Panc1 (cell line): ENCODE data around the gene SLC23A3. TPM values are rescaled to one million over a fixed set of nuclear protein-coding genes. Genes with fewer than 3 reads are reported as not detected.

Experiments used
- ATAC-seq: fragments of 200-7000 bp; cut with Tn5 transposase; 2 replicates; pipeline ENCODE4 v1.9.1; 2020; ENCODE audit warnings: mild to moderate bottlenecking, moderate library complexity
- BruUV-seq: library from RNA; stranded (reverse); fragments of 400-500 nt; replicated peaks from 2 replicates; lab custom pipeline; 2021; lab: Mats Ljungman, UMichigan
- CTCF ChIA-PET: fragments of 300-600 bp; sonication (Branson Sonifier 250); formaldehyde crosslinking; loops from one replicate; lab custom pipeline; 2022; ENCODE audit warnings: antibody characterized with exemption; lab: Charles Lee
- POLR2A ChIA-PET: fragments of 300-600 bp; sonication (Branson Sonifier 250); formaldehyde crosslinking; loops from one replicate; lab custom pipeline; 2022; ENCODE audit warnings: antibody characterized with exemption; lab: Charles Lee
- DNase-seq: peaks from one replicate; pipeline ENCODE4 v3.0.0-alpha.2; 2010; ENCODE audit warnings: low read depth, low spot score
- H3K27ac ChIP-seq: 2 replicates; pipeline ENCODE4 v1.5.1; 2011; ENCODE audit warnings: mild to moderate bottlenecking, low read length, inconsistent platforms
- H3K27me3 ChIP-seq: fragments of 200-500 bp; sonication (Bioruptor generic); 2 replicates; pipeline ENCODE4 v1.6.0; 2014; ENCODE audit warnings: low read length, inconsistent platforms; ENCODE audit not compliant: control insufficient read depth, insufficient read depth
- H3K36me3 ChIP-seq: fragments of 200-500 bp; sonication (Bioruptor generic); 2 replicates; pipeline ENCODE4 v1.5.1; 2014; ENCODE audit warnings: inconsistent platforms, mild to moderate bottlenecking, low read length, moderate library complexity; ENCODE audit not compliant: control insufficient read depth, insufficient read depth
- H3K4me1 ChIP-seq: 2 replicates; pipeline ENCODE4 v1.5.1; 2011; ENCODE audit warnings: inconsistent platforms, mild to moderate bottlenecking, low read length, moderate library complexity; ENCODE audit not compliant: control insufficient read depth, insufficient read depth
- H3K4me3 ChIP-seq, 2 experiments: 2 replicates each; pipeline ENCODE4 v1.5.1; 2011 to 2012; ENCODE audit warnings: low read depth in 2 of 2, low read length in 2 of 2, mild to moderate bottlenecking in 2 of 2, inconsistent platforms in 1 of 2, moderate library complexity in 1 of 2
- H3K9me3 ChIP-seq: fragments of 200-500 bp; sonication (Bioruptor generic); 2 replicates; pipeline ENCODE4 v1.5.1; 2014; ENCODE audit warnings: low read depth, mild to moderate bottlenecking, inconsistent platforms, low read length, moderate library complexity; ENCODE audit not compliant: control insufficient read depth, insufficient read depth
- CTCF ChIP-seq: fragments of 450-650 bp; IDR thresholded peaks from 2 replicates; pipeline ENCODE4 v1.5.1; 2017; ENCODE audit warnings: mild to moderate bottlenecking
- POLR2AphosphoS5 ChIP-seq: IDR thresholded peaks from 2 replicates; pipeline ENCODE4 v1.6.1; 2012; ENCODE audit warnings: mild to moderate bottlenecking, low read depth, low read length, moderate library complexity
- REST ChIP-seq, 2 experiments: IDR thresholded peaks; 2 replicates each; pipeline ENCODE4 v1.6.1; 2011 to 2012; ENCODE audit warnings: low read depth in 2 of 2, control low read depth in 1 of 2, low read length in 1 of 2, mild to moderate bottlenecking in 1 of 2, moderate library complexity in 1 of 2; ENCODE audit not compliant: insufficient read depth in 1 of 2
- SIN3A ChIP-seq: IDR thresholded peaks from 2 replicates; pipeline ENCODE4 v1.6.1; 2012; ENCODE audit warnings: low read depth, mild to moderate bottlenecking, low read length, moderate library complexity, borderline replicate concordance; ENCODE audit not compliant: insufficient read depth
- TCF7L2 ChIP-seq: IDR thresholded peaks from 2 replicates; pipeline ENCODE4 v1.6.1; 2011; ENCODE audit warnings: mild to moderate bottlenecking, low read depth, low read length, inconsistent platforms
- in situ Hi-C: cut with HindIII; loops from 2 replicates; pipeline ENCODE4 v1.10.0; 2016; ENCODE audit warnings: low sequenced_read_pairs, low pct_unique_long_range_greater_than_20kb
- intact Hi-C: fragments of 100-400 bp; cut with micrococcal nuclease; formaldehyde crosslinking; loops from one replicate; pipeline ENCODE4 v1.10.0; 2022; ENCODE audit not compliant: unreplicated experiment
- total RNA-seq: library from RNA; stranded (reverse); gene quantifications from one replicate; pipeline ENCODE4 v1.2.1, GENCODE V29; 2021; ENCODE audit not compliant: unreplicated experiment

Gene SLC23A3
- total RNA-seq, 1 experiment from 2014 or later: 3.3 TPM

GRCh38 chr2:219174146-219174545, 4.3 kb upstream of the SLC23A3 start:
- intact Hi-C loops: no loop called here
- no TSS peak for BruUV-seq
- H3K9me3 ChIP-seq: no peaks in the 10 kb centered on the region
- DNase-seq (no peak), ATAC-seq (no peak)
- H3K27ac ChIP-seq: no peak overlapping the region
- no peak overlapping the region for H3K4me3 ChIP-seq
- peaks cover 4% of the 10 kb centered on the region; the same call in 1 of the 2 replicates for H3K4me1 ChIP-seq
- ChIA-PET POLR2A (no interaction called here), CTCF (no interaction called here)
- TF ChIP-seq CTCF: no peak
- no peak for TF ChIP-seq POLR2AphosphoS5
- TF ChIP-seq REST (IDR thresholded peaks at IDR 0.05; ENCODE audit: insufficient read depth in 1 of 2, low read depth in 2 of 2, low read length in 1 of 2): no peak
- no peak for TF ChIP-seq TCF7L2
- H3K27me3 ChIP-seq: no peaks in the 10 kb centered on the region
- no peaks in the 10 kb centered on the region; the same call in 1 of the 2 replicates for H3K36me3 ChIP-seq
- in situ Hi-C loops: no loop called here

DNA sequence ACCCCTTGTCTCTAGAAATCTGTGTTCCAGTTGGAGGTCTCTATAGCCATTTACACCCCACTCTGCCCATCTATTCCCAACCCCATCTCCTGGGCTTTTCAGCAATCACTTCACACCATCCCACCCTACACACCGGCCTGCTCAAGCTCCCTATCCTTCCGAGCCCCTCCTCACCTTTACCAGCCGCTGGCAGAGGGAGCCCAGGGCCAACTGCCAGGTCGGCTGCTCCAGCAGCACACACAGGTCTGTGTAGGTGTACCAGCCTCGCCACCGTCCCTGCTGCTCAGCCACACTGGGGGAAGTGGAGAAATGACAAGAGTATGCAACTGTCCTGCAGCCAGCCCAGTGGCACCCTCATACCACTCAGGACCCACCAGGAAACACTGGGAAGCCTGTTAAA, 3.3 kb upstream of the SLC23A3 start:
- intact Hi-C loops (no loop called here), in situ Hi-C loops (no loop called here)
- ATAC-seq (no peak), DNase-seq (no peak)
- ChIA-PET POLR2A (no interaction called here), CTCF (no interaction called here)
- no peaks in the 10 kb centered on the region for H3K27me3 ChIP-seq
- no peaks in the 10 kb centered on the region for H3K4me1 ChIP-seq
- no peak overlapping the region for H3K4me3 ChIP-seq
- no peak overlapping the region for H3K27ac ChIP-seq
- no TSS peak for BruUV-seq
- no peaks in the 10 kb centered on the region; the same call in 1 of the 2 replicates for H3K36me3 ChIP-seq
- no peaks in the 10 kb centered on the region for H3K9me3 ChIP-seq
- no peak for TF ChIP-seq TCF7L2

DNA sequence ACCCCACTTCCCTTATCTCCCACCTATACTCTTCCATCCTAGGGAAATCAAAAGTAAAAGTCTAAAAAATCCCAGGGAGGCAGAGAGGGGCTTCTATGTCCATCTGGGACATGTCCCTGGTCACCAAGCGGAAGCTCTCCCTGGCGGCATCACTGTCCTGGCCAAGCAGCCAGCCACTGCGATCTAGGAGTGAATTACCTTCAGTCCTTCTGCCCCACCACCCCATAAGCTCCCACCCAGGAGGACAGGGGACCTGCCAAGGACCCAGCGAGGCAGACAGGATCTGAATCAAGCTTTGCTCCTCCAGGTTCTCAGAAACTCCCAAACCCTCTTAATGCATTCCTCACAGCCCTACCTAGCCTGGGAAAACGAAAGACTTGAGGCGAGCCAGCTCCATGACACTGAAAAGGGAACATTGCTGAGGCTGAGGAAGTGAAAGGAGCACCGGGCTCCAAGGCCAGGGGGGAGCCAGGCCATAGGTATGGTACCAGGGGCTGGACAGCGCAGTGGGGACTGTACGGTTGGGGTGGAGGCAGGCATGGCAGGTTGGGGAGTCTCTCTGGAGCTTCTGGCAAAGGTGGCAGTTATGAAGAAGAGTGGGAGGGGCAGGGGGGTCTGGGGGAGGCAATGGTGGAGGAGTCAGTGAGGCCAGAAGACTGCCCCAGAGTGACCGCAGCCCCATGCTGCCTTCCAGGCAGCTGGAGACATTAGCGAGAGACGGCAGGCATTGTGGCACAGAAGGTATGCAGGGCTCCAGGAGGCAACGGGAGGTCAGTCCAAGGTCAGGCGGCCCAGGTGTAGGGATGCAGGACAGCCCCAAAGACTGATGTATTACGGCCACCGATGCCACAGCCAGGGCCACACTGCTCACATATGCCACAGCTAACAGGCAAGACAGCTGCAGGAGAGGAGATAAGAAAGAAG, 2.7 kb upstream of the SLC23A3 start:
- POLR2A ChIA-PET: no interaction called here
- DNase-seq (no peak), ATAC-seq (no peak)
- CTCF ChIA-PET: no interaction called here
- H3K27ac ChIP-seq: no peak overlapping the region
- H3K9me3 ChIP-seq: no peaks in the 10 kb centered on the region
- no peaks in the 10 kb centered on the region for H3K4me1 ChIP-seq
- H3K36me3 ChIP-seq: no peaks in the 10 kb centered on the region; the same call in 1 of the 2 replicates
- in situ Hi-C loops (no loop called here), intact Hi-C loops (no loop called here)
- no peak overlapping the region for H3K4me3 ChIP-seq
- no peaks in the 10 kb centered on the region for H3K27me3 ChIP-seq
- TF ChIP-seq SIN3A: no peak
- TF ChIP-seq REST (IDR thresholded peaks at IDR 0.05; ENCODE audit: insufficient read depth in 1 of 2, low read depth in 2 of 2, low read length in 1 of 2): no peak
- TF ChIP-seq TCF7L2: no peak
- no peak for TF ChIP-seq POLR2AphosphoS5
- no peak for TF ChIP-seq CTCF
- no TSS peak for BruUV-seq
